ENCODE data around the gene SMIM24. TPM values are rescaled to one million over a fixed set of nuclear protein-coding genes. Genes with fewer than 3 reads are reported as not detected.
A peak's percentile ranks its signal among the peaks of the same experiment; 100 is the strongest.

SMIM24 gene
- total RNA-seq, 2 donors from 2014 or later, result not detected

GRCh38 chr19:3503036-3503572, 22.8 kb upstream of the SMIM24 start:
- WGBS, 2 experiments (ENCODE audit: insufficient coverage in 1 of 2, insufficient read length in 1 of 2), result 95 to 98% methylated on average over 12 to 13 of the region's 13 CpGs
- TF ChIP-seq CTCF (conservative IDR thresholded peaks at IDR 0.05), result no peak
- Histone ChIP-seq H3K36me3 (ENCODE audit: control insufficient read depth, insufficient read depth, low read length) (no peaks in the 10 kb centered on the region), H3K4me1 (ENCODE audit: control insufficient read depth, insufficient read depth, low read length) (no peaks in the 10 kb centered on the region), H3K9me3 (ENCODE audit: control insufficient read depth, low read length) (no peaks in the 10 kb centered on the region), H3K27me3 (ENCODE audit: control insufficient read depth, insufficient read depth, low read length, poor library complexity, severe bottlenecking) (no peaks in the 10 kb centered on the region), H3K9ac (ENCODE audit: extremely low read depth, low read length, poor library complexity, severe bottlenecking) (no peak overlapping the region), H3K4me3 (ENCODE audit: low read length) (no peak overlapping the region), H3K27ac (ENCODE audit: low read depth, low read length) (no peak overlapping the region)
- no peaks in the 10 kb centered on the region for H3K27me3 Mint-ChIP-seq (ENCODE audit: insufficient read depth)
- H3K27ac Mint-ChIP-seq, result no peak overlapping the region
- H3K4me3 Mint-ChIP-seq, result no peak overlapping the region
- peaks cover 13% of the 10 kb centered on the region for H3K4me1 Mint-ChIP-seq
- no peak for DNase-seq
- no peaks in the 10 kb centered on the region for H3K9me3 Mint-ChIP-seq
- peaks cover under 1% of the 10 kb centered on the region for H3K36me3 Mint-ChIP-seq (ENCODE audit: low read depth)

GRCh38 chr19:3501780-3502179, 21.5 kb upstream of the SMIM24 start:
- Histone ChIP-seq H3K9me3 (ENCODE audit: control insufficient read depth, low read length) (no peaks in the 10 kb centered on the region), H3K9ac (ENCODE audit: extremely low read depth, low read length, poor library complexity, severe bottlenecking) (no peak overlapping the region), H3K36me3 (ENCODE audit: control insufficient read depth, insufficient read depth, low read length) (peaks cover 5% of the 10 kb centered on the region), H3K4me1 (ENCODE audit: control insufficient read depth, insufficient read depth, low read length) (no peaks in the 10 kb centered on the region), H3K4me3 (ENCODE audit: low read length) (no peak overlapping the region), H3K27me3 (ENCODE audit: control insufficient read depth, insufficient read depth, low read length, poor library complexity, severe bottlenecking) (no peaks in the 10 kb centered on the region), H3K27ac (ENCODE audit: low read depth, low read length) (no peak overlapping the region)
- 93 to 100% methylated on average over 3 of the region's 3 CpGs for WGBS, 2 experiments (ENCODE audit: insufficient coverage in 1 of 2, insufficient read length in 1 of 2)
- Mint-ChIP-seq H3K9me3 (no peaks in the 10 kb centered on the region), H3K27ac (no peak overlapping the region), H3K27me3 (ENCODE audit: insufficient read depth) (no peaks in the 10 kb centered on the region), H3K36me3 (ENCODE audit: low read depth) (peaks cover 13% of the 10 kb centered on the region), H3K4me1 (peaks cover 5% of the 10 kb centered on the region), H3K4me3 (no peak overlapping the region)
- TF ChIP-seq CTCF (conservative IDR thresholded peaks at IDR 0.05), result no peak
- no peak for DNase-seq

GRCh38 chr19:3500429-3501101, 20.2 kb upstream of the SMIM24 start, which contains the start of gene DOHH:
Gene DOHH (minus strand): TSS chr19:3500674. CDS start chr19:3496814, 3,860 bp downstream.
- Mint-ChIP-seq H3K4me1 (peaks cover 5% of the 10 kb centered on the region), H3K9me3 (no peaks in the 10 kb centered on the region), H3K27ac (peak within 1 kb of the TSS; percentile 99), H3K36me3 (ENCODE audit: low read depth) (peaks cover 21% of the 10 kb centered on the region), H3K4me3 (peak within 1 kb of the TSS; percentile 88), H3K27me3 (ENCODE audit: insufficient read depth) (no peaks in the 10 kb centered on the region)
- H3K9ac ChIP-seq (ENCODE audit: extremely low read depth, low read length, poor library complexity, severe bottlenecking), result peak within 1 kb of the TSS; percentile 96
- H3K27ac ChIP-seq (ENCODE audit: low read depth, low read length), result peak within 1 kb of the TSS; percentile 100
- no peaks in the 10 kb centered on the region for H3K27me3 ChIP-seq (ENCODE audit: control insufficient read depth, insufficient read depth, low read length, poor library complexity, severe bottlenecking)
- H3K9me3 ChIP-seq (ENCODE audit: control insufficient read depth, low read length), result no peaks in the 10 kb centered on the region
- peaks cover 11% of the 10 kb centered on the region for H3K36me3 ChIP-seq (ENCODE audit: control insufficient read depth, insufficient read depth, low read length)
- H3K4me1 ChIP-seq (ENCODE audit: control insufficient read depth, insufficient read depth, low read length), result no peaks in the 10 kb centered on the region
- peak within 1 kb of the TSS; percentile 99 for H3K4me3 ChIP-seq (ENCODE audit: low read length)
- DNase-seq, result peak; percentile 98
- TF ChIP-seq CTCF (conservative IDR thresholded peaks at IDR 0.05), result no peak
- WGBS, 2 experiments (ENCODE audit: insufficient coverage in 1 of 2, insufficient read length in 1 of 2), result 0 to 1% methylated on average over 33 to 52 of the region's 52 CpGs
